HepG2 (cell line): ENCODE data around the gene VWA1. TPM values are rescaled to one million over a fixed set of nuclear protein-coding genes. Genes with fewer than 3 reads are reported as not detected.
A peak's percentile ranks its signal among the peaks of the same experiment; 100 is the strongest.

Experiments used
- DZIP1 ChIP-seq: sonication (generic); formaldehyde crosslinking; IDR thresholded peaks from 2 replicates; pipeline ENCODE4 v1.5.0; 2020; ENCODE audit warnings: mild to moderate bottlenecking, missing genetic modification reagents
- EEA1 ChIP-seq: sonication (generic); formaldehyde crosslinking; IDR thresholded peaks from 2 replicates; pipeline ENCODE4 v1.5.1; 2020; ENCODE audit warnings: mild to moderate bottlenecking, missing genetic modification reagents, borderline replicate concordance
- GTF2F1 ChIP-seq: fragments of 150-350 bp; IDR thresholded peaks from 2 replicates; pipeline ENCODE4 v1.6.1; 2014; ENCODE audit warnings: low read length
- HMGXB4 ChIP-seq, 2 experiments: sonication (generic) in 1 of 2; formaldehyde crosslinking in 1 of 2; IDR thresholded peaks; 2 replicates each; pipeline versions ENCODE4 v1.4.0 to v1.6.1; 2018 to 2020; ENCODE audit warnings: missing genetic modification reagents in 2 of 2, borderline replicate concordance in 1 of 2, low read depth in 1 of 2, mild to moderate bottlenecking in 1 of 2, missing biosample characterization in 1 of 2
- IKZF5 ChIP-seq: IDR thresholded peaks from 2 replicates; pipeline ENCODE4 v1.6.1; 2018; ENCODE audit warnings: missing genetic modification reagents, mild to moderate bottlenecking, missing compliant biosample characterization
- TAF1 ChIP-seq: sonication (generic); formaldehyde crosslinking; IDR thresholded peaks from 2 replicates; pipeline ENCODE4 v1.4.0; 2020; ENCODE audit warnings: missing genetic modification reagents
- ZBED4 ChIP-seq: sonication (generic); formaldehyde crosslinking; IDR thresholded peaks from 2 replicates; pipeline ENCODE4 v1.4.0; 2020; ENCODE audit warnings: missing genetic modification reagents, borderline replicate concordance
- ZBTB26 ChIP-seq: IDR thresholded peaks from 2 replicates; pipeline ENCODE4 v1.6.1; 2016; ENCODE audit warnings: missing compliant biosample characterization, missing genetic modification reagents, borderline replicate concordance
- ZNF451 ChIP-seq: sonication (generic); formaldehyde crosslinking; IDR thresholded peaks from 2 replicates; pipeline ENCODE4 v1.5.0; 2020; ENCODE audit warnings: mild to moderate bottlenecking, missing genetic modification reagents
- ZNF512B ChIP-seq: sonication (generic); formaldehyde crosslinking; IDR thresholded peaks from 2 replicates; pipeline ENCODE4 v1.5.1; 2020; ENCODE audit warnings: missing genetic modification reagents, mild to moderate bottlenecking, borderline replicate concordance
- ZNF580 ChIP-seq: IDR thresholded peaks from 2 replicates; pipeline ENCODE4 v1.6.1; 2016; ENCODE audit warnings: low read depth, borderline replicate concordance
- ZNF878 ChIP-seq: sonication (generic); formaldehyde crosslinking; IDR thresholded peaks from 2 replicates; pipeline ENCODE4 v1.8.1; 2023; ENCODE audit warnings: mild to moderate bottlenecking, missing genetic modification reagents, moderate library complexity
- ZNF883 ChIP-seq: sonication (generic); formaldehyde crosslinking; IDR thresholded peaks from 2 replicates; pipeline ENCODE4 v1.5.1; 2020; ENCODE audit warnings: mild to moderate bottlenecking, missing genetic modification reagents; ENCODE audit errors: not compliant biosample characterization
- polyA plus RNA-seq, 8 experiments: library from polyadenylated mRNA; depleted of rRNA in 3 of 8; stranded (reverse) in 7 of 8; unstranded in 1 of 8; fragments of >200 nt; fragmentation: Illumina TruSeq in 4 of 8; extraction: Trizol in 4 of 8; gene quantifications; 2 replicates each; pipeline versions ENCODE4 v1.2.1 to v1.2.3, GENCODE V29; 2011 to 2016; ENCODE audit warnings: low read depth in 4 of 8, missing spikeins in 1 of 8, mixed read lengths in 1 of 8; ENCODE audit not compliant: insufficient read depth in 1 of 8
- total RNA-seq, 5 experiments: library from RNA; depleted of rRNA; stranded (reverse); fragments of >200 nt; fragmentation: Illumina TruSeq; extraction: Trizol; gene quantifications; 2 replicates each; pipeline ENCODE4 v1.2.3, GENCODE V29; 2016; ENCODE audit warnings: low read depth in 1 of 5

VWA1 gene
- total and polyA plus RNA-seq, 2 of the 13 experiments (the other 11 are each of a cell fraction or from before 2014, with no cell fraction given): 40.9 to 57.5 TPM

GRCh38 chr1:1431845-1432273 is 3.6 kb upstream of the VWA1 start (continued):
- TF ChIP-seq DZIP1 (CRISPR knock-in tag) (0 out of 2 replicates have a peak, but pooled peaks have one; percentile 26), EEA1 (CRISPR knock-in tag) (no peak; the same call in 1 of the 2 replicates), GTF2F1 (no peak), TAF1 (peak; percentile 90), ZNF451 (CRISPR knock-in tag) (peak; percentile 76; the same call in 1 of the 2 replicates), ZNF580 (CRISPR knock-in tag) (no peak; the same call in 1 of the 2 replicates), IKZF5 (peak; percentile 61; the same call in 1 of the 2 replicates), ZNF512B (CRISPR knock-in tag) (no peak; the same call in 1 of the 2 replicates), ZBED4 (peak; percentile 41; the same call in 1 of the 2 replicates), ZNF878 (CRISPR knock-in tag) (peak; percentile 22; the same call in 1 of the 2 replicates), ZBTB26 (0 out of 2 replicates have a peak, but pooled peaks have one; percentile 21), ZNF883 (peak; percentile 80), HMGXB4 (CRISPR knock-in tag; IDR thresholded peaks at IDR 0.05; ENCODE audit: borderline replicate concordance in 1 of 2, low read depth in 1 of 2) (0 out of 4 replicates have a peak, but pooled peaks have one; percentile 19 to 23)
